MM.1S (cell line): ENCODE results near the gene FDPS.
"Not testable (repeated sequence)": the region's sequence is repeated elsewhere in the genome, so short reads cannot be mapped to it uniquely, and the experiment has no call there.

Experiments
- CTCF ChIP-seq: fragments of 300-600 bp; sonication (generic); IDR thresholded peaks from 2 replicates; pipeline ENCODE4 v1.5.1; 2016; ENCODE audit warnings: antibody characterized with exemption, low read length, mixed read lengths
- EZH2 ChIP-seq: fragments of 300-600 bp; sonication (generic); optimal IDR thresholded peaks from 2 replicates; pipeline ENCODE3; 2017; ENCODE audit warnings: low read depth, mild to moderate bottlenecking, antibody characterized with exemption, low read length, mixed read lengths
- EZH2phosphoT487 ChIP-seq: fragments of 300-600 bp; sonication (generic); IDR thresholded peaks from 2 replicates; pipeline ENCODE4 v1.6.1; 2018; ENCODE audit warnings: antibody characterized with exemption, low read length

- TF ChIP-seq CTCF, EZH2, EZH2phosphoT487: not testable (repeated sequence)
These were observed 20.2 kb downstream of the FDPS start for GRCh38 chr1:155328856-155329255.
